GM12878 (cell line): Measurements from ENCODE around the gene PHKG2.

Experiments used
- BRCA1 ChIP-seq: IDR thresholded peaks from 2 replicates; pipeline ENCODE4 v1.6.1; 2011; ENCODE audit warnings: low read depth, low read length, improper control_type of control experiment
- CBX3 ChIP-seq: fragments of 200-600 bp; sonication (generic); IDR thresholded peaks from 2 replicates; pipeline ENCODE4 v1.6.1; 2016; ENCODE audit warnings: low read depth, borderline replicate concordance
- EZH2 ChIP-seq: IDR thresholded peaks from 2 replicates; pipeline ENCODE4 v1.6.1; 2012; ENCODE audit warnings: low read depth, mild to moderate bottlenecking, control low read depth, inconsistent platforms, low read length, borderline replicate concordance; ENCODE audit not compliant: control insufficient read depth
- POLR2A ChIP-seq: IDR thresholded peaks from 2 replicates; pipeline ENCODE4 v1.6.1; 2011; ENCODE audit warnings: low read depth, mild to moderate bottlenecking, low read length
- TF ChIP-seq, protein P1 (sequence below): IDR thresholded peaks from 2 replicates; pipeline ENCODE4 v1.6.1; 2012; ENCODE audit warnings: low read depth, low read length, improper control_type of control experiment
- TF ChIP-seq, protein P2 (sequence below), 3 experiments: IDR thresholded peaks in 2 of 3; conservative IDR thresholded peaks in 1 of 3; 2 replicates each; pipeline ENCODE4 v1.5.1; 2011; ENCODE audit warnings: low read depth in 3 of 3, low read length in 3 of 3, mild to moderate bottlenecking in 3 of 3, control low read depth in 2 of 3, moderate library complexity in 2 of 3, inconsistent platforms in 1 of 3, mixed read lengths in 1 of 3; ENCODE audit not compliant: control insufficient read depth in 2 of 3, insufficient read depth in 1 of 3; ENCODE audit errors: extremely low read depth in 1 of 3

DNA sequence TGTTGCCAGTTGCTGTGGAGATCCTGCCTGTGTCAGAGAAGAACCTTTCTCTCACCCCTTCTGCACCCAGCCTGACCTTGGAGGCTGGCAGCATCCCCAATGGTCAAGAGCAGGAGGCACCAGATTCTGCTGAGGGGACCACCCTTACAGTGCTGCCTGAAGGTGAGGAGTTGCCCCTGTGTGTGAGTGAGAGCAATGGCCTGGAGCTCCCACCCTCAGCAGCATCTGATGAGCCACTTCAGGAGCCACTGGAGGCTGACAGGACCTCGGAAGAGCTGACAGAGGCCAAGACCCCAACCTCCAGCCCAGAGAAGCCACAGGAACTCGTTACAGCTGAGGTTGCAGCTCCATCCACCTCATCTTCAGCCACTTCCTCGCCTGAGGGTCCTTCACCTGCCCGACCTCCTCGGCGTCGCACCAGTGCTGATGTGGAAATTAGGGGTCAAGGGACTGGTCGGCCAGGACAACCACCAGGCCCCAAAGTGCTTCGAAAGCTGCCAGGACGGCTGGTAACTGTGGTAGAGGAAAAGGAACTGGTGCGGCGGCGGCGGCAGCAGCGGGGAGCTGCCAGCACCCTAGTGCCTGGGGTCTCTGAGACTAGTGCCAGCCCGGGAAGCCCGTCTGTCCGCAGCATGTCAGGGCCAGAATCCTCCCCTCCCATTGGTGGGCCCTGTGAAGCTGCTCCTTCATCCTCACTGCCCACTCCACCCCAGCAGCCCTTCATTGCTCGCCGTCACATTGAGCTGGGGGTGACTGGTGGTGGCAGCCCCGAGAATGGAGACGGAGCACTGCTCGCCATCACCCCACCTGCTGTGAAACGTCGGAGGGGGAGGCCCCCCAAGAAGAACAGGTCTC, 10.2 kb upstream of the PHKG2 start:
- TF ChIP-seq EZH2 (no peak), CBX3 (no peak), BRCA1 (no peak), POLR2A (peak; percentile 53)
- TF ChIP-seq, protein P1, sequence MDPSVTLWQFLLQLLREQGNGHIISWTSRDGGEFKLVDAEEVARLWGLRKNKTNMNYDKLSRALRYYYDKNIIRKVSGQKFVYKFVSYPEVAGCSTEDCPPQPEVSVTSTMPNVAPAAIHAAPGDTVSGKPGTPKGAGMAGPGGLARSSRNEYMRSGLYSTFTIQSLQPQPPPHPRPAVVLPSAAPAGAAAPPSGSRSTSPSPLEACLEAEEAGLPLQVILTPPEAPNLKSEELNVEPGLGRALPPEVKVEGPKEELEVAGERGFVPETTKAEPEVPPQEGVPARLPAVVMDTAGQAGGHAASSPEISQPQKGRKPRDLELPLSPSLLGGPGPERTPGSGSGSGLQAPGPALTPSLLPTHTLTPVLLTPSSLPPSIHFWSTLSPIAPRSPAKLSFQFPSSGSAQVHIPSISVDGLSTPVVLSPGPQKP, result no peak
- TF ChIP-seq, protein P2, sequence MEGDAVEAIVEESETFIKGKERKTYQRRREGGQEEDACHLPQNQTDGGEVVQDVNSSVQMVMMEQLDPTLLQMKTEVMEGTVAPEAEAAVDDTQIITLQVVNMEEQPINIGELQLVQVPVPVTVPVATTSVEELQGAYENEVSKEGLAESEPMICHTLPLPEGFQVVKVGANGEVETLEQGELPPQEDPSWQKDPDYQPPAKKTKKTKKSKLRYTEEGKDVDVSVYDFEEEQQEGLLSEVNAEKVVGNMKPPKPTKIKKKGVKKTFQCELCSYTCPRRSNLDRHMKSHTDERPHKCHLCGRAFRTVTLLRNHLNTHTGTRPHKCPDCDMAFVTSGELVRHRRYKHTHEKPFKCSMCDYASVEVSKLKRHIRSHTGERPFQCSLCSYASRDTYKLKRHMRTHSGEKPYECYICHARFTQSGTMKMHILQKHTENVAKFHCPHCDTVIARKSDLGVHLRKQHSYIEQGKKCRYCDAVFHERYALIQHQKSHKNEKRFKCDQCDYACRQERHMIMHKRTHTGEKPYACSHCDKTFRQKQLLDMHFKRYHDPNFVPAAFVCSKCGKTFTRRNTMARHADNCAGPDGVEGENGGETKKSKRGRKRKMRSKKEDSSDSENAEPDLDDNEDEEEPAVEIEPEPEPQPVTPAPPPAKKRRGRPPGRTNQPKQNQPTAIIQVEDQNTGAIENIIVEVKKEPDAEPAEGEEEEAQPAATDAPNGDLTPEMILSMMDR (IDR thresholded peaks at IDR 0.05 in 2 of 3, conservative IDR thresholded peaks at IDR 0.05 in 1 of 3; ENCODE audit: control insufficient read depth in 2 of 3, extremely low read depth in 1 of 3, insufficient read depth in 1 of 3, low read depth in 3 of 3, low read length in 3 of 3), result no peak
